Myocyte (in vitro differentiated cells): ENCODE results near the gene RFX5. TPM values are rescaled to one million over a fixed set of nuclear protein-coding genes. Genes with fewer than 3 reads are reported as not detected.
A peak's percentile ranks its signal among the peaks of the same experiment; 100 is the strongest.
"Not testable (repeated sequence)": the region's sequence is repeated elsewhere in the genome, so short reads cannot be mapped to it uniquely, and the experiment has no call there.

Source experiments
- DNase-seq: peaks from one replicate; pipeline ENCODE4 v3.0.0-alpha.2; 2012; ENCODE audit warnings: low read depth
- total RNA-seq: library from RNA; depleted of rRNA; stranded (reverse); fragments of >200 nt; gene quantifications from 2 replicates; pipeline ENCODE4 v1.2.3, GENCODE V29; 2014

The RFX5 gene
- total RNA-seq, 1 donor from 2014 or later, result 30.6 TPM

DNA sequence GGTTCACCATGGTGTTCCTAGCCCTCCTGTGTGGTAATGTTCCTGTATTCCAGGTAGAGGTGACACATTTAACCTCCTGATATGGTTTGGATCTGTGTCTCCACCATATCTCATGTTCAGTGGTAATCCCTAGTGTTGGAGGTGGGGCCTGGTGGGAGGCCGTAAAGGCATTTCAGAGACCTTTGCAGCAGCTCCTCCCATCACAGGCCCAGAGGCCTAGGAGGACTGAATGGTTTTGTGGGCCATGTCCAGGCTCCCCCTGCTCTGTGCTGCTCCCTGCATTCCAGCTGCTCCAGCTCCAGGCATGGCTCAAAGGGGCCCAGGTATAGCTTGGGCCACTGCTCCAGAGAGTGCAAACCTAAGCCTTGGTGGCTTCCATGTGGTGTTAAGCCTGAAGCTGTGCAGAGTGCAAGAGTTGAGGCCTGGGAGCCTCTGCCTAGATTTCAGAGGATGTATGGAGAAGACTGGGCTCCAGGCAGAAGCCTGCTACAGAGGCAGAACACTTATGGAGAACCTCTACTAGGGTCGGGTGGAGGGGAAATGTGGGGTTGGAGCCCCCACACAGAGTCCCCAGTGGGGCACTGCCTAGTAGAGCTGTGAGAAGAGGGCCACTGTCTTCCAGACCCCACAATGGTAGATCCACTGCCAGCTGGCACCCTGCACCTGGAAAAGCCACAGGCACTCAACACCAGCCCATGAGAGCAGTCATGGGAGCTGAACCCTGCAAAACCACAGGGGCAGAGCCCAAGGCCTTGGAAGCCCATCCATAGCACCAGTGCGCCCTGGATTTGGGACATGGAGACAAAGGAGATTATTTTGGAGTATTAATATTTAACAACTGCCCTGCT lies 15.5 kb upstream of the RFX5 start:
- no peak for DNase-seq

DNA sequence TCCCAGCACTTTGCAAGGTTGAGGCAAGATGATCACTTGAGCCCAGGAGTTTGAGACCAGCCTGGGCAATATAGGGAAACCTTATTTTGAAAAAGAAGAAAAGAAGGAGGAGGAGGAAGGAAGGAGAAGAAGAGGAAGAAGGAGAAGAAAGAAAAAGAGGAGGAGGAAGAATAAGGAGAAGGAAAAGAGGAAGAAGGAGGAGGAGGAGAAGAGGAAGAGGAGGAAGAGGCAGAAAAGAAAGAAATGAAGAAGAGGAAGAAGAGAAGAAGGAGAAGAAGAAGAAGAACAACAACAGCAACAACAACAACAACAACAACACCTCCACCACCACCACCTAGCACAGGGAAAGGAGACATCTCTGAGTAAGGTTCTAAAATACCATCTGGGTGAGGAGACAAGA lies 14.8 kb upstream of the RFX5 start:
- no peak for DNase-seq

DNA sequence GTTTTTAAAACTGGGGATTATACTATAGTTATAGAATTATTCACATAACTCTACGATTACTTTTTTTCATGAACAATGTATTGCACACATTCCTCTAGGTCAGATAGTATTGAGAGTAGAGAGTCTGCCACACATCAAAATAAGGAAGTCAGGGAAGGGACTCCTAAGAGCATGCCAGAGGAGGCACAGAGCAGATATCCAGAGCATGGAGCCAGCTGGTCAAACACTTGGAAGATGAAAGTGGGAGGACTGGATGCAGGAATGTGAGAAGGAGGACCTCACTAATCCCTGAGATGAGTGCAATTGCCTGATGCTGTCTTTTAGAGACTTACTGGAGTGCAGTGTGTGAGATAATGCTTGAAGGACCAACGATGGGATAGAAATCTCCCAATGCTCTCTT lies 9.6 kb upstream of the RFX5 start:
- DNase-seq, result no peak

- no peak for DNase-seq
Observed at GRCh38 chr1:151352021-151352718, 5.1 kb upstream of the RFX5 start.

GRCh38 chr1:151350323-151350722 lies 3.3 kb upstream of the RFX5 start:
- not testable (repeated sequence) for DNase-seq

DNA sequence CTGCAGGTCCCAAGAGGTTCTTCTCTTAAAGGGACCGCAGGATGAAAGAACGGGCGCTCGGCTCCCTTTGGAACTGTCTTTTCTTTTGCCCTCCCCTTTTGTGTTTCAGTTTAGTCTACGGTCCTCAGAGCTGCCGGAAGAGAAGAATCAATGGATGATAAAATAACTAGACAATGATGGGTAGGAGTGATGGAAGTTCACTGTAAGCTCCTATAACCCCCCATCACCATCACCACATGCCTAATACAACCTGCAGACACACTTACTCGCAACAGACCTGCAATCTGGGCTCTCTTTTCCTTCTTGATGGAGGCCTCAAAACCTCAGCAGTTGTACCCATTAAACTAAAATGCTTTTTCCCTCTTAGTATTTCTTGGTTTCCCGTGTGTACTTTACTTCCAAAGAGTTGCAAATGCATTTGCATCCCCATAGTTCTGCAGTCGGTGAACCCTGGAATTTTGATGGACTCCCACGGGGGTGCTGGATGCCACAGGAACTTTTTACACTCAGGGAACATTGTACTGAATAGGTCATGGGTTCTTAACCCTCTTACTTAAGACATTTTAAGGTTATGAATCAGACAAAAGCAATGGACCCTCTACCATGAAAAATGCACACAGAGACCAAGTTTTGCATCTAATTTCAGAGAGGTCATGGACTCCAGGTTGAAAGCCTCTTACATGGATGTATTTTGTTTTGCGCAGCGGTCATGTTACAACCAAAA lies 633 bp upstream of the RFX5 start:
- DNase-seq, result no peak

DNA sequence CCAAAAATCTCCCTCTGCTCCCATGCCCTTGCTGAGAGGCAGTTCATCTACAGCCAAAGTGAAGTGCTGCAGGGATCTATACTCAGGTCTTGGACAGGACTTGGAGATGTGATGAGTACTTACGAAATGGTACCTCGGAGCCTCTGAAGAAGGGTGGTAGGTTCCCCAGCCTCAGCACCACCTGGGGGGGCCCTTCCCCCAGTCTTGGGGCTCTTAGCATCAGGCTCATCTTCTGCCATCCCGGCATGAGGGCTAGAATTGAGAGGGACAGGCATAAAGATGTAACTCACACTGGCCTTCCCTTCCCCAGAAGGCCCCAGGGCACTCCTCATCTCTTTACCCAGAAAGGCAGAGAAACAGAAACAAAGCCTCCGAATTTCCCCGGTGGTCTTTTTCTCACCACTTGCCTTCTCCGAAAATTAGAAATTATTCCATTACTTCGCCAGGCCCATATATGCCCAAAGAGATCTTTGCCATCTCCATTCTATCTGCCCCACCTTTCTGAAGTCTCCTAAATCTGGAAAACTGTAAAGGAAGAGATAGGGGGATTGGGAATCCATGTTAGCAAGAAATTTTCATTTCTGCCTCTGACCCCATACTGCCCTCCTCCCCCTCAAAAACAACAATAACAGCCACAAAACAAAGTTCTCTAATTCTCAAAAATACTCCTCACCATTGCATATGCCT lies 827 bp downstream of the RFX5 start:
- no peak for DNase-seq

DNA sequence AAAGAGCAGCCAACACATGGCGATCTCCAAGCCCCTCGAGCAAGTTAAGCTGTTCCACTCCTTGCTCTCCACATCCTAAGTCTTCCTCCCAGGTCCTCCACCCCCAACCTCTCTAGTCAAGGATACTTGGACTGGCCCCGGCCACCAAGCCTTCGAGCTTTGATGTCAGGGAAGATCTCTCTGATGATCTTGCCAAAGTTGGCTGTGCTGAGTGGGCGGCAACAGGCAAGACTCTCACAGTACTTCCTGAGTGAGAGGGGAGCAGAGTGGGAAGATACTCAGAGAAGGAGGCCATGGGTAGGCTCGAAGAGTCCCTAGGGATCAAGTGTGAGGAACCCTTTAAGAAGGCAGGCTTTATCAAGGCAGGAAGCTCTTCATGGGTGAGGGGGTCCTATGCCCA lies 2.8 kb downstream of the RFX5 start:
- DNase-seq, result no peak

- DNase-seq, result no peak
Observed at GRCh38 chr1:151343587-151343986, 3.5 kb downstream of the RFX5 start.

GRCh38 chr1:151342569-151342968 lies 4.5 kb downstream of the RFX5 start:
- no peak for DNase-seq

DNA sequence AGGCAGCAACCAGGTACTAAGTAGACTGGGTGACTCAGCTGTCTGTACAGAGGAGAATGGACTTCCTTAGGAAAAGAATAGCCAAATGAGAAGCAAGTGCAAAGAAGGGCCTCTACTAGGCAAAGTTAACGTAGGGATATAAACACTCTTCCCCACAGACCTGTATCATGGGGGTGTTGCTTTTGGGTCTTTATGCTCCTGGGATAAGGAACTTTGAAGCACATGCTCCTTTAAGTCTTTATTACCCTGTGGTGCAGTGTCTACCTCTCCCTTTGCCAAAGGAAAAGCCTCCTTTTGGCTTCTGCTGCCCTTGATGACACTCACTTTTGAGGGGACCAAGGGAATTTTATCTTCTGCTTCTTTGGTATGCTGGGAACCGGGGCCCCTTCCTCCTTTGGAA lies 5.0 kb downstream of the RFX5 start:
- no peak for DNase-seq

DNA sequence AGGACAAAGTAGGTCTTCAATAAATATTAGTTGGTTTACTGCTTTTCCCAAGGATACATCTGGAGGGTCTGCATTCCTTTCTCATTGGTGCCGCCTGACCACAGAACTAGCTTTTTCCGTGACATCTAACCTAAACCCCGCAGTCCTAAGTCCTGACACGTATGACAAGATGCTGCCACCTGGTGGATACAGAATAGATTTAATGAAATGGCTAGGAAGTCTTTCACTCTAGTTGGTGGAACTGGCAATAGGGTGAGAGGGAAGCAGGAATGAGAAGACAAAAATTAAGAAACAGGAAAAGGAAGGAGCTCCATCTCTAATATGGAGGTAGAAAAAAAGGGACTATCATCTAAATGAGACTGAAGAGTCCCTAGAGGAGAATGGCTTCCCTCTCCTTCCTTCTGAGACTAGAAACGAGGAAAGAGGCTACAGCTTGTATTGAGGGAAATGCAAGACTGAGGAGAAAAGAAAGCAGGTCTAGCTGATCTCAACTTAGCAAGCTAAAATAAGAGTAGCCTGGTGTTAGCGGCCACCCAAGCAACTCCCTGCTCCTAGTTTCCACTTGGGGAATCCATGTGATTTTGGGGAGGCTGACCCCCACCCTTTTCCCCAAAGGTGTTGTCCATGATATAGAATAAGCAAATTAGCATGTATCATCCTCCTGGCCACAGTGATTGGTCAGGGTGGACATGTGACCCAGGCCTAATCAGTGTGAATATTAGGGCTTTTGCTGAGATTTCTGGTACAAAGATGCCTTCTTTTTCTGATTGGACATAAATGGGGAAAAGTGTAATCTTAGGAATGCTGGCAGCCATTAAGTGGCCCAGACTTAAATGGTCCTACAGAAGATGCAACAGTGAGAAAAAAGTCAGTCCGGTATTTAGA lies 5.9 kb downstream of the RFX5 start:
- peak; percentile 86 for DNase-seq

- DNase-seq, result no peak
Observed at GRCh38 chr1:151336556-151336955, 10.5 kb downstream of the RFX5 start.

GRCh38 chr1:151334822-151335221 lies 12.2 kb downstream of the RFX5 start:
- DNase-seq, result no peak

DNA sequence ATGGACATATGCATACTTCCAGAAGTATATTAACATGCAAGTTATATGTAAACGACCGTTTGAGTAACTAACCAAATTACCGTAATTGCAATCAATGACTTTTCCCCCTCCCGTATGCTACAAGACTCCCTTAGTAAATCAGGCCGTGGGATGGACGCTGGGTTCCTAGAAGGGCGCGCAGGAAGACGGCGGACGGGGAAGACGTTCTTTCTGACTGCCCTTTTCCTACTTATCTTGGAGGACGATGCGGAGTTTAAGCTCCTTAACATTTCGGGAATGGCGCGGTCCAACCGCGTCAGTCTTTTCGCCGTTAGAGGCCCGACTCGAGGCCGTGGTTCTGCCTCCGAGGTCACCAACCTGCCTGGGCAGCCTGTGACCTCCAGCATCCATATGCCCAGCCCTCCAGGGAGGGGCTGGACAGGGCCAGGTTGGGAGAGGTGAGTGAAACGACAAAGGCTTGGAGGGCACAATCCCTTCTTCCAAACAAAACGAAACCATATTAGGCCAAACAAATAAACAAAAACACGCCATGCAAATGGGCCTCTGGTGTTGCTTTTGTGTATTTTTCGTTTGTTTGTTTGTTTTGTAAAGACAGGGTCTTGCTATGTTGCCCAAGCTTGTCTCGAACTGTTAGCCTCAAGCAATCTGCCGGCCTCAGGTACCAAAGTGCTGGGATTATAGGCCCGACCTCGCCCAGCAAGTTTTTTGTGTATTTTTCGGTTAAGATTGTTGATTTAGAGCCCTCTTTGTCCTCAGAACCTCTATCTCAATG lies 19.0 kb downstream of the RFX5 start:
- no peak for DNase-seq

- peak; percentile 99 for DNase-seq
Observed at GRCh38 chr1:151327223-151327902, 19.7 kb downstream of the RFX5 start, which contains the start of gene PI4KB. TSS of gene PI4KB (minus strand) at chr1:151327416. CDS start at chr1:151316481, 10,935 bp downstream.

- DNase-seq, result peak; percentile 53
Observed at GRCh38 chr1:151326619-151327222, 20.3 kb downstream of the RFX5 start.

GRCh38 chr1:151325646-151326429 lies 21.2 kb downstream of the RFX5 start:
- peak; percentile 51 for DNase-seq
